Pancreas (tissue), 10 donors: Measurements from ENCODE around the gene ARL15. TPM values are rescaled to one million over a fixed set of nuclear protein-coding genes. Genes with fewer than 3 reads are reported as not detected.

ENCODE experiments used
- ATAC-seq, 4 donors: fragments of 200-7000 bp; cut with Tn5 transposase; one replicate each; pipeline versions ENCODE4 v1.8.0 to v1.9.1; 2020; ENCODE audit warnings: mild to moderate bottlenecking in 4 of 4, moderate library complexity in 4 of 4
- DNase-seq, 6 donors: peaks; one replicate each; pipeline ENCODE4 v3.0.0-alpha.2; 2020
- FAIRE-seq: peaks from 2 replicates; lab custom pipeline; 2012; peaks lifted over from hg19 to GRCh38; lab: Jason Lieb, UNC
- H3K27ac ChIP-seq, 4 donors: fragments of 200-600 bp; sonication (generic); 1 replicate in 3 of 4; 2 replicates in 1 of 4; pipeline versions ENCODE4 v1.5.0 to v1.8.0; 2020
- H3K27me3 ChIP-seq, 4 donors: fragments of 200-600 bp; one replicate each; pipeline ENCODE4 v1.8.0; 2021
- H3K36me3 ChIP-seq, 3 donors: fragments of 200-600 bp; sonication (generic) in 1 of 3; one replicate each; pipeline versions ENCODE4 v1.5.0 to v1.8.0; 2020 to 2021
- H3K4me1 ChIP-seq, 3 donors: fragments of 200-600 bp; one replicate each; pipeline ENCODE4 v1.8.0; 2021
- H3K4me3 ChIP-seq, 4 donors: fragments of 200-600 bp; sonication (generic) in 2 of 4; one replicate each; pipeline versions ENCODE4 v1.5.0 to v1.8.0; 2020 to 2021
- H3K9me3 ChIP-seq, 4 donors: fragments of 200-600 bp; one replicate each; pipeline ENCODE4 v1.8.0; 2021
- CTCF ChIP-seq, 4 donors: fragments of 200-600 bp; sonication (generic) in 3 of 4; IDR thresholded peaks; one replicate each; pipeline versions ENCODE4 v1.5.0 to v1.8.0; 2021; ENCODE audit warnings: antibody characterized with exemption in 4 of 4
- WGBS, 2 donors: extraction: QIAGEN DNeasy Blood & Tissue Kit; methylation state at CpG; one replicate each; pipeline ENCODE4 v1.1.7; 2013; 5-methylcytosine and 5-hydroxymethylcytosine counted together
- intact Hi-C, 3 donors: fragments of 100-400 bp; cut with DNase I; formaldehyde crosslinking; loops; one replicate each; pipeline versions ENCODE4 v1.11.1 to v1.14.2; 2022
- polyA plus RNA-seq, 2 donors: library from polyadenylated mRNA; stranded (reverse); fragments of 200-250 nt; gene quantifications; one replicate each; pipeline ENCODE4 v1.2.3, GENCODE V29; 2013
- total RNA-seq, 6 donors: library from RNA; stranded (reverse); fragmentation: NEBNext Ultra II Directional in 4 of 6; extraction: Animal tissue kit (Norgen Biotek cat#: 25700) in 4 of 6; gene quantifications; one replicate each; pipeline versions ENCODE4 v1.2.1 to v1.2.4, GENCODE V29; 2021 to 2023
- donor health status: healthy with polysubstance abuse.
- donor health status: DM: no; HTN: no; CAD: no; lungs with moderate emphysema.
- donor health status: DM: no; HTN: no; CAD: no.
- donor health status: control.
- donor health status: control.
- donor health status: Bipolar disorder and iron deficiency.
- donor health status: DM: yes; HTN: yes; CAD: no.
- donor health status: DM: no; HTN: no; CAD: no.
- donor health status: DM: no; HTN: no; CAD: no.
- donor health status: DM: yes; HTN: yes; CAD: no.

Gene ARL15
- total and polyA plus RNA-seq, 8 donors = 3.9 to 14.0 (median 6.7) TPM

DNA sequence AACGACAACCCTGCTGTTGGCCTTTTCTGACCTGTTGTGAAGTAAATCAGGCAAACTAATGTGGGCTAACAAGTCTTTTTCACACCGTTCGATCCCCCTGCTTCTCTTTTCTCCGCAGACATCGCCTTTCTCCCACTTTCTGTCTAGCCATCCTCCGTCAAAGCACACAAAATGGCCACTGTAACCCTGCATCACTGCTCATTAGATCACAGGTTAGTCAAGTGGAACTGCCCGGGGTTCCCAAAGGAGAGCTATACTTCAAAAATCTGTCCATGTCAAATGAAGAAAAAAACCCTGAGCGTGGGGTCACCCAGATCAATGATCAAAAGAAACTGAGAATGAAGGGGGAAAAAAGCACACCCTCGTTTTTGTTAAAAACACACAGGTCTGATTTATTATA lies 212.1 kb downstream of the ARL15 start:
- intact Hi-C loops = no loop called here
- Histone ChIP-seq H3K36me3 (no peaks in the 10 kb centered on the region), H3K9me3 (no peaks in the 10 kb centered on the region), H3K4me3 (no peak overlapping the region), H3K27ac (no peak overlapping the region), H3K4me1 (no peaks in the 10 kb centered on the region), H3K27me3 (no peaks in the 10 kb centered on the region)
- TF ChIP-seq CTCF (IDR thresholded peaks at IDR 0.05) = no peak
- 91 to 92% methylated on average over 9 of the region's 9 CpGs for WGBS, 2 donors
- no peak for ATAC-seq
- DNase-seq = no peak
- no peak for FAIRE-seq

DNA sequence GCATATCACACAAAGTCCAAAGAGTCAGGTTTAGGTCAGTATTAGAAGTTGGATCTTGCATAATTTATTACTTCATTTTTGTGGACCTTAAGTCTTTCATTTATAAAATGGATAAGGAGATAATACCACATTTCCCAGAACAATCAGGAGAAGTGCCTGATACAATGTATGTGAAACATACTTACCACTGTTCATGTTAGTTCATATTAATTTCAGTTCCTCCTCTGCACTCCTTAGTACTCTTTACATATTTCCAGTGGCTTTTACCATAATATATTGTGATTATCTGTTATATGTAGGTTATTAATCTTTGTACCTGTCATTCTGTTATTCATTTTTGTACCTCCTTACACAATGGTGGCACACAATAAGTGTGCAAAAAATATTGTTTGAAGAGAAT lies 214.4 kb downstream of the ARL15 start:
- intact Hi-C loops = no loop called here
- DNase-seq (no peak), FAIRE-seq (peak; percentile 29), ATAC-seq (no peak)
- Histone ChIP-seq H3K9me3 (no peaks in the 10 kb centered on the region), H3K27me3 (no peaks in the 10 kb centered on the region), H3K4me1 (no peaks in the 10 kb centered on the region), H3K36me3 (no peaks in the 10 kb centered on the region), H3K4me3 (no peak overlapping the region), H3K27ac (no peak overlapping the region)
- no peak for TF ChIP-seq CTCF (IDR thresholded peaks at IDR 0.05)

DNA sequence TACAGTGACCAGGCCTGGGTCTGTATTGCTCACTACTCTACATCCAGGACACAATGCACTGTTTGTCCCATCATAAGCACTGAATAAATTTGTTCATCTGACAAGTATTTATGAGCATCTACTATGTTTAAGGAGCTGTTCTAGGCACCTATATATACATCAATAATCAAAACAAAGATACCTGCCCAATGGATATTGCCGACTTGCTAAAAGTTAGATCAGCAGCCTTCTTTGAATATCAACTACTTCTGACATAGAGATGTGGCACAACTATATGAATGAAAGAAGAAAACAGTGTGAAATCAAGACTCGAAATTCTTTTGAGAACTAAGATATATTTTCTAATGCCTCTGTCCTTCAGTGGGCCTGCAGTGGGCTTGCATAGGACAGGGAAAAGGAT lies 215.7 kb downstream of the ARL15 start:
- no peaks in the 10 kb centered on the region for H3K9me3 ChIP-seq
- 82 to 90% methylated on average over 2 of the region's 2 CpGs for WGBS, 2 donors
- FAIRE-seq (no peak), DNase-seq (no peak), ATAC-seq (no peak)
- no peaks in the 10 kb centered on the region for H3K27me3 ChIP-seq
- no peak for TF ChIP-seq CTCF (IDR thresholded peaks at IDR 0.05)
- H3K4me3 ChIP-seq = no peak overlapping the region
- no peaks in the 10 kb centered on the region for H3K4me1 ChIP-seq
- H3K27ac ChIP-seq = no peak overlapping the region
- H3K36me3 ChIP-seq = no peaks in the 10 kb centered on the region
- intact Hi-C loops = no loop called here

DNA sequence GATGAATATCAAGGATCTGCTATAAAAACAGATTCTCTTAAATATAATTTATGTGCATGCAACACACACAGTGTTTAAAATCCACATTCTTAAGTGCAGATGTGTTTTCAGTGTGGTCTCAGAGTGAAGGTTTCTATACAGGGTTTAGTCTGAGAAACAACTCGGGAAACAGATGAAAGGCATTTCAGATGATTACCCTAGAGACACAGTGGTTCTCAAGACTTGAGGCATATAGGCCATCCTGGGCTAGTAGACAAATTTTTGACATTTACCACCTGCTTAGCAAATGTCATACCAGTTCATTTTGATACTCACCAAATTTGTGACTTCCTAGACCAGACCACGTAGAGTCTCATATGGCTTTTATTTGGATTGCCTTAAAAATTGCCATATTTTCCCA lies 216.5 kb downstream of the ARL15 start:
- H3K27me3 ChIP-seq = no peaks in the 10 kb centered on the region
- ATAC-seq (no peak), DNase-seq (no peak), FAIRE-seq (no peak)
- no peak for TF ChIP-seq CTCF (IDR thresholded peaks at IDR 0.05)
- WGBS, 2 donors = 95 to 100% methylated on average over 2 of the region's 2 CpGs
- intact Hi-C loops = no loop called here
- H3K27ac ChIP-seq = no peak overlapping the region
- no peaks in the 10 kb centered on the region for H3K36me3 ChIP-seq
- no peaks in the 10 kb centered on the region for H3K9me3 ChIP-seq
- no peaks in the 10 kb centered on the region for H3K4me1 ChIP-seq
- H3K4me3 ChIP-seq = no peak overlapping the region

DNA sequence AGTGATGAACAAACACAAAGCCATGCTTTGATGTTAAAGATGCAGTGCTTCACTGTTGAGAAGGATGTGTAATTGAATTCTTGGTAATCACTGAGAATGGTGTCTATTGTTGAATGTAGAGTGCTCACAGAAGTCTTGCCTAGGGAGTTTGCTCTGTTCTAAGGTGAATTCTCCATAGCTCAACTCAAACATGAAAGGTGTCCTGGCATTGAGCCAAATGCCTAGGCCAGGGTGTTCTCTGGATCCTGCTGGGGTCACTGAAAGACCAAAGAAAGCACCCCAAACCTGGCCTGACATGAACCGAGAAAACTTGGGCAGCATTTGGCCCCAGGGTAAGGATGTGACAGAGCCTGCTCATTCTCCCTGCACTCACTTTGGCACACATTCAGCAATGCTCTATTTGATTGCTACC lies 217.3 kb downstream of the ARL15 start:
- FAIRE-seq = no peak
- TF ChIP-seq CTCF (IDR thresholded peaks at IDR 0.05) = no peak
- 89 to 92% methylated on average over 1 of the region's 1 CpG for WGBS, 2 donors
- Histone ChIP-seq H3K27ac (no peak overlapping the region), H3K4me3 (no peak overlapping the region), H3K27me3 (no peaks in the 10 kb centered on the region), H3K36me3 (no peaks in the 10 kb centered on the region), H3K9me3 (no peaks in the 10 kb centered on the region), H3K4me1 (no peaks in the 10 kb centered on the region)
- intact Hi-C loops = no loop called here
- no peak for ATAC-seq
- DNase-seq = no peak
